Measurements from ENCODE around the gene SIRT3.
"Not testable (repeated sequence)": the region's sequence is repeated elsewhere in the genome, so short reads cannot be mapped to it uniquely, and the experiment has no call there.

The SIRT3 gene

GRCh38 chr11:270451-271318, 34.5 kb upstream of the SIRT3 start:
- DNase-seq (ENCODE audit: low read depth in 2 of 2) = no peak

GRCh38 chr11:269146-269890, 33.2 kb upstream of the SIRT3 start:
- DNase-seq (ENCODE audit: low read depth in 2 of 2) = peak in 1 of 2 donors; percentile 11

- not testable (repeated sequence) for DNase-seq (ENCODE audit: low read depth in 2 of 2)
These were observed 32.6 kb upstream of the SIRT3 start for GRCh38 chr11:268716-269145.

GRCh38 chr11:267491-267994, 31.4 kb upstream of the SIRT3 start:
- DNase-seq (ENCODE audit: low read depth in 2 of 2) = no peak

GRCh38 chr11:266676-267439, 30.7 kb upstream of the SIRT3 start:
- no peak for DNase-seq (ENCODE audit: low read depth in 2 of 2)

- DNase-seq (ENCODE audit: low read depth in 2 of 2) = no peak
These were observed 25.5 kb upstream of the SIRT3 start for GRCh38 chr11:261624-262023.

- DNase-seq (ENCODE audit: low read depth in 2 of 2) = no peak
These were observed 23.3 kb upstream of the SIRT3 start for GRCh38 chr11:259413-259812.

GRCh38 chr11:257766-258493, 21.8 kb upstream of the SIRT3 start:
- no peak for DNase-seq (ENCODE audit: low read depth in 2 of 2)

- DNase-seq (ENCODE audit: low read depth in 2 of 2) = no peak
These were observed 21.0 kb upstream of the SIRT3 start for GRCh38 chr11:256952-257737.

- DNase-seq (ENCODE audit: low read depth in 2 of 2) = no peak
These were observed 19.7 kb upstream of the SIRT3 start for GRCh38 chr11:255816-256215.

GRCh38 chr11:255176-255575, 19.0 kb upstream of the SIRT3 start:
- DNase-seq (ENCODE audit: low read depth in 2 of 2) = no peak

GRCh38 chr11:253886-254270, 17.7 kb upstream of the SIRT3 start:
- no peak for DNase-seq (ENCODE audit: low read depth in 2 of 2)

- no peak for DNase-seq (ENCODE audit: low read depth in 2 of 2)
These were observed 17.2 kb upstream of the SIRT3 start for GRCh38 chr11:253160-253885.

GRCh38 chr11:252666-253065, 16.5 kb upstream of the SIRT3 start:
- no peak for DNase-seq (ENCODE audit: low read depth in 2 of 2)

GRCh38 chr11:251550-251949, 15.4 kb upstream of the SIRT3 start:
- DNase-seq (ENCODE audit: low read depth in 2 of 2) = no peak

GRCh38 chr11:250740-251299, 14.7 kb upstream of the SIRT3 start:
- DNase-seq (ENCODE audit: low read depth in 2 of 2) = peak; percentile 66 to 74

GRCh38 chr11:250274-250673, 14.1 kb upstream of the SIRT3 start:
- DNase-seq (ENCODE audit: low read depth in 2 of 2) = no peak

GRCh38 chr11:249062-249461, 12.9 kb upstream of the SIRT3 start:
- no peak for DNase-seq (ENCODE audit: low read depth in 2 of 2)

GRCh38 chr11:244376-244775, 8.2 kb upstream of the SIRT3 start:
- no peak for DNase-seq (ENCODE audit: low read depth in 2 of 2)

- DNase-seq (ENCODE audit: low read depth in 2 of 2) = no peak
These were observed 5.5 kb upstream of the SIRT3 start for GRCh38 chr11:241634-242033.
